IMR-90 (cell line): ENCODE data around the gene CABS1. TPM values are rescaled to one million over a fixed set of nuclear protein-coding genes. Genes with fewer than 3 reads are reported as not detected.

Experiments used
- ATAC-seq: fragments of 200-7000 bp; cut with Tn5 transposase; 2 replicates; pipeline ENCODE4 v1.9.1; 2020; ENCODE audit warnings: low read depth, mild to moderate bottlenecking, moderate library complexity
- BruUV-seq: library from RNA; stranded (reverse); fragments of 400-500 nt; replicated peaks from 2 replicates; lab custom pipeline; 2021; lab: Mats Ljungman, UMichigan
- CTCF ChIA-PET: fragments of 300-600 bp; formaldehyde crosslinking; extraction: SDS; loops from one replicate; lab custom pipeline; 2021; ENCODE audit warnings: antibody characterized with exemption; lab: Yijun Ruan, JAX
- POLR2A ChIA-PET: fragments of 300-600 bp; sonication (Branson Sonifier 250); formaldehyde crosslinking; loops from one replicate; lab custom pipeline; 2022; ENCODE audit warnings: antibody characterized with exemption; ENCODE audit not compliant: unreplicated experiment; lab: Charles Lee
- DNase-seq: peaks from one replicate; pipeline ENCODE4 v3.0.0; 2013
- H2AFZ ChIP-seq: replicated peaks from 2 replicates; pipeline ENCODE3; 2013; ENCODE audit warnings: low read length, mild to moderate bottlenecking; ENCODE audit not compliant: poor library complexity
- H2AK5ac ChIP-seq: 2 replicates; pipeline ENCODE4 v1.6.1; 2013; ENCODE audit warnings: low read depth, low read length, inconsistent platforms
- H2AK9ac ChIP-seq: replicated peaks from 2 replicates; pipeline ENCODE3; 2013; ENCODE audit warnings: mild to moderate bottlenecking, low read depth, low read length, moderate library complexity; ENCODE audit not compliant: poor library complexity
- H2BK120ac ChIP-seq: 2 replicates; pipeline ENCODE4 v1.6.1; 2013; ENCODE audit warnings: low read depth, low read length, inconsistent platforms
- H2BK15ac ChIP-seq: 3 replicates; pipeline ENCODE4 v1.6.1; 2013; ENCODE audit warnings: low read depth, low read length, inconsistent platforms
- H2BK20ac ChIP-seq: 2 replicates; pipeline ENCODE4 v1.6.1; 2013; ENCODE audit warnings: low read depth, mild to moderate bottlenecking, inconsistent platforms, low read length, moderate library complexity
- H2BK5ac ChIP-seq: 2 replicates; pipeline ENCODE4 v1.6.1; 2013; ENCODE audit warnings: mild to moderate bottlenecking, low read depth, low read length, inconsistent platforms; ENCODE audit not compliant: poor library complexity, severe bottlenecking
- H3K14ac ChIP-seq: replicated peaks from 2 replicates; pipeline ENCODE4 v1.6.1; 2013; ENCODE audit warnings: low read depth, low read length, inconsistent platforms
- H3K18ac ChIP-seq: 2 replicates; pipeline ENCODE4 v1.6.1; 2013; ENCODE audit warnings: low read depth, low read length, control low read depth
- H3K23ac ChIP-seq: 2 replicates; pipeline ENCODE4 v1.6.1; 2013; ENCODE audit warnings: low read depth, low read length, inconsistent platforms
- H3K27ac ChIP-seq: 2 replicates; pipeline ENCODE4 v1.5.1; 2013; ENCODE audit warnings: mild to moderate bottlenecking, control low read depth, low read length; ENCODE audit not compliant: insufficient read depth
- H3K27me3 ChIP-seq: 2 replicates; pipeline ENCODE4 v1.6.1; 2013; ENCODE audit warnings: low read length; ENCODE audit not compliant: control insufficient read depth, insufficient read depth
- H3K36me3 ChIP-seq: 2 replicates; pipeline ENCODE4 v1.6.1; 2013; ENCODE audit warnings: low read length, mixed read lengths; ENCODE audit not compliant: control insufficient read depth, insufficient read depth
- H3K4ac ChIP-seq: 2 replicates; pipeline ENCODE4 v1.6.1; 2013; ENCODE audit warnings: low read depth, low read length, inconsistent platforms
- H3K4me1 ChIP-seq: 2 replicates; pipeline ENCODE4 v1.6.1; 2013; ENCODE audit warnings: low read length, mixed read lengths; ENCODE audit not compliant: control insufficient read depth, insufficient read depth
- H3K4me2 ChIP-seq: 2 replicates; pipeline ENCODE4 v1.6.1; 2013; ENCODE audit warnings: low read depth, mild to moderate bottlenecking, control low read depth, low read length, moderate library complexity
- H3K4me3 ChIP-seq: 2 replicates; pipeline ENCODE4 v1.5.1; 2013; ENCODE audit warnings: low read depth, mild to moderate bottlenecking, control low read depth, low read length, moderate library complexity; ENCODE audit not compliant: insufficient read depth
- H3K56ac ChIP-seq: 2 replicates; pipeline ENCODE4 v1.6.1; 2013; ENCODE audit warnings: low read length, inconsistent platforms; ENCODE audit not compliant: insufficient read depth; ENCODE audit errors: extremely low read depth
- H3K79me1 ChIP-seq, 2 experiments: 2 replicates each; pipeline ENCODE4 v1.6.1; 2013; ENCODE audit warnings: low read length in 2 of 2, inconsistent platforms in 1 of 2, low read depth in 1 of 2
- H3K9ac ChIP-seq: 2 replicates; pipeline ENCODE4 v1.6.1; 2013; ENCODE audit warnings: low read depth, low read length, control low read depth
- H3K9me1 ChIP-seq: 2 replicates; pipeline ENCODE4 v1.6.1; 2013; ENCODE audit warnings: low read length, inconsistent platforms; ENCODE audit not compliant: insufficient read depth
- H3K9me3 ChIP-seq: 2 replicates; pipeline ENCODE4 v1.6.1; 2013; ENCODE audit warnings: low read length; ENCODE audit not compliant: control insufficient read depth, insufficient read depth
- H4K20me1 ChIP-seq: 2 replicates; pipeline ENCODE4 v1.6.1; 2013; ENCODE audit warnings: low read length, inconsistent platforms; ENCODE audit not compliant: insufficient read depth
- H4K5ac ChIP-seq: 2 replicates; pipeline ENCODE4 v1.6.1; 2013; ENCODE audit warnings: mild to moderate bottlenecking, low read depth, low read length, control low read depth
- H4K8ac ChIP-seq, 2 experiments: 2 replicates each; pipeline ENCODE4 v1.6.1; 2013; ENCODE audit warnings: low read depth in 2 of 2, low read length in 2 of 2, control low read depth in 1 of 2, inconsistent platforms in 1 of 2
- H4K91ac ChIP-seq: 2 replicates; pipeline ENCODE4 v1.6.1; 2013; ENCODE audit warnings: low read depth, low read length, inconsistent platforms; ENCODE audit not compliant: insufficient read depth
- BHLHE40 ChIP-seq: fragments of 150-350 bp; IDR thresholded peaks from 2 replicates; pipeline ENCODE4 v1.6.1; 2016; ENCODE audit warnings: mild to moderate bottlenecking, low read depth, low read length
- CEBPB ChIP-seq: IDR thresholded peaks from 2 replicates; pipeline ENCODE4 v1.6.1; 2012; ENCODE audit warnings: low read depth, low read length, improper control_type of control experiment
- CHD1 ChIP-seq: IDR thresholded peaks from 2 replicates; pipeline ENCODE4 v1.6.1; 2012; ENCODE audit warnings: low read depth, low read length, improper control_type of control experiment
- FOS ChIP-seq: fragments of 150-350 bp; IDR thresholded peaks from 2 replicates; pipeline ENCODE4 v1.6.1; 2016; ENCODE audit warnings: low read depth, low read length
- NFE2L2 ChIP-seq: fragments of 150-350 bp; IDR thresholded peaks from 2 replicates; pipeline ENCODE4 v1.6.1; 2016; ENCODE audit warnings: low read depth, mild to moderate bottlenecking, low read length
- RCOR1 ChIP-seq: IDR thresholded peaks from 2 replicates; pipeline ENCODE4 v1.6.1; 2012; ENCODE audit warnings: mild to moderate bottlenecking, low read length, improper control_type of control experiment; ENCODE audit not compliant: insufficient replicate concordance
- RFX5 ChIP-seq: IDR thresholded peaks from 2 replicates; pipeline ENCODE4 v1.8.0; 2012; ENCODE audit warnings: low read depth, mild to moderate bottlenecking, low read length, moderate library complexity
- dilution Hi-C: fragments of 300-500 bp; cut with HindIII; formaldehyde crosslinking; loops from one replicate; pipeline ENCODE4 v1.14.3; 2018; ENCODE audit warnings: low sequenced_read_pairs; ENCODE audit not compliant: unreplicated experiment
- in situ Hi-C: fragments of 300-500 bp; cut with MboI; formaldehyde crosslinking; loops from 3 replicates; pipeline ENCODE4 v1.14.3; 2019; ENCODE audit warnings: low sequenced_read_pairs, inconsistent platforms, mixed read lengths
- intact Hi-C: fragments of 100-400 bp; cut with micrococcal nuclease; formaldehyde crosslinking; loops from 2 replicates; pipeline ENCODE4 v1.10.0; 2022
- polyA plus RNA-seq, 3 experiments: library from polyadenylated mRNA; depleted of rRNA; stranded (reverse); fragments of >200 nt; gene quantifications; 2 replicates each; pipeline ENCODE4 v1.2.3, GENCODE V29; 2012; ENCODE audit warnings: low replicate concordance in 1 of 3
- total RNA-seq: library from RNA; depleted of rRNA; stranded (reverse); fragments of >200 nt; gene quantifications from 2 replicates; pipeline ENCODE4 v1.2.3, GENCODE V29; 2012
- TF ChIP-seq, protein P1 (sequence below): conservative IDR thresholded peaks from 2 replicates; pipeline ENCODE4 v1.5.1; 2012; ENCODE audit warnings: mild to moderate bottlenecking, low read depth, low read length, improper control_type of control experiment
- TF ChIP-seq, protein P2 (sequence below): fragments of 150-350 bp; IDR thresholded peaks from 2 replicates; pipeline ENCODE4 v1.6.1; 2016; ENCODE audit warnings: low read depth, mild to moderate bottlenecking, low read length, moderate library complexity, borderline replicate concordance

Gene CABS1
- total and polyA plus RNA-seq, 2 of the 4 experiments (the other 2 are of a cell fraction), result not detected

DNA sequence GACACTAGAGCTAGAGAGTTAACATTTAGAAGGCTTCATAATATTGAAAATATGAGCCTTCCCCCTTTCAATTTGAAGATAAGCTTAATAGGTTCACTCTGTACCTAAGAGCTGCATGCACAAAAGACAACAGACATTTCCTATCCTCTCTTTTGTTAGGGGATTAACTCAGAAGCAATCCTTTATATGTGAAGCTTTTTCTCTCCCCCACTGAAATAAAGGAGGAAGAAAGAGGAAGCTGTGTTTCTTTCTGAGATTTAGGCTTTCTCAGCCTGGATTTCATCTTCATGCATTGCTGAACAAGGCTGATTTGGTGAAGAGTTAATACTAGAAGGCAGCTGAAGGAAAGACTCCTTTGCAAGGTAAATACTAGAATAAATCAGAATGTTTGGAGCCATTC is 21.0 kb upstream of the CABS1 start:
- Histone ChIP-seq H3K9me1 (no peaks in the 10 kb centered on the region), H3K27ac (no peak overlapping the region), H2BK20ac (no peak overlapping the region), H3K4me3 (no peak overlapping the region), H4K5ac (no peak overlapping the region), H4K91ac (no peak overlapping the region), H4K8ac (no peak overlapping the region), H3K4ac (no peak overlapping the region), H2AFZ (no peak overlapping the region), H3K36me3 (no peaks in the 10 kb centered on the region), H3K23ac (no peak overlapping the region), H3K56ac (no peak overlapping the region), H2BK120ac (no peak overlapping the region), H2AK5ac (no peak overlapping the region), H4K20me1 (no peaks in the 10 kb centered on the region), H2BK5ac (no peak overlapping the region), H3K14ac (no peak overlapping the region), H3K9ac (no peak overlapping the region), H3K9me3 (no peaks in the 10 kb centered on the region), H3K4me1 (no peaks in the 10 kb centered on the region), H3K18ac (no peak overlapping the region), H2BK15ac (no peak overlapping the region), H3K79me1 (no peaks in the 10 kb centered on the region), H3K27me3 (no peaks in the 10 kb centered on the region), H2AK9ac (no peak overlapping the region), H3K4me2 (no peak overlapping the region)
- in situ Hi-C loops (no loop called here), intact Hi-C loops (no loop called here), dilution Hi-C loops (no loop called here)
- CTCF ChIA-PET, result interaction anchor here (1.2 kb wide), 1 partner anchor 129 kb away, joined by 3 read pairs; no protein-coding TSS in a partner anchor
- POLR2A ChIA-PET, result no interaction called here
- no TSS peak for BruUV-seq
- DNase-seq, result no peak
- no peak for ATAC-seq
- TF ChIP-seq, protein P1, sequence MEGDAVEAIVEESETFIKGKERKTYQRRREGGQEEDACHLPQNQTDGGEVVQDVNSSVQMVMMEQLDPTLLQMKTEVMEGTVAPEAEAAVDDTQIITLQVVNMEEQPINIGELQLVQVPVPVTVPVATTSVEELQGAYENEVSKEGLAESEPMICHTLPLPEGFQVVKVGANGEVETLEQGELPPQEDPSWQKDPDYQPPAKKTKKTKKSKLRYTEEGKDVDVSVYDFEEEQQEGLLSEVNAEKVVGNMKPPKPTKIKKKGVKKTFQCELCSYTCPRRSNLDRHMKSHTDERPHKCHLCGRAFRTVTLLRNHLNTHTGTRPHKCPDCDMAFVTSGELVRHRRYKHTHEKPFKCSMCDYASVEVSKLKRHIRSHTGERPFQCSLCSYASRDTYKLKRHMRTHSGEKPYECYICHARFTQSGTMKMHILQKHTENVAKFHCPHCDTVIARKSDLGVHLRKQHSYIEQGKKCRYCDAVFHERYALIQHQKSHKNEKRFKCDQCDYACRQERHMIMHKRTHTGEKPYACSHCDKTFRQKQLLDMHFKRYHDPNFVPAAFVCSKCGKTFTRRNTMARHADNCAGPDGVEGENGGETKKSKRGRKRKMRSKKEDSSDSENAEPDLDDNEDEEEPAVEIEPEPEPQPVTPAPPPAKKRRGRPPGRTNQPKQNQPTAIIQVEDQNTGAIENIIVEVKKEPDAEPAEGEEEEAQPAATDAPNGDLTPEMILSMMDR, result no peak
- TF ChIP-seq, protein P2, sequence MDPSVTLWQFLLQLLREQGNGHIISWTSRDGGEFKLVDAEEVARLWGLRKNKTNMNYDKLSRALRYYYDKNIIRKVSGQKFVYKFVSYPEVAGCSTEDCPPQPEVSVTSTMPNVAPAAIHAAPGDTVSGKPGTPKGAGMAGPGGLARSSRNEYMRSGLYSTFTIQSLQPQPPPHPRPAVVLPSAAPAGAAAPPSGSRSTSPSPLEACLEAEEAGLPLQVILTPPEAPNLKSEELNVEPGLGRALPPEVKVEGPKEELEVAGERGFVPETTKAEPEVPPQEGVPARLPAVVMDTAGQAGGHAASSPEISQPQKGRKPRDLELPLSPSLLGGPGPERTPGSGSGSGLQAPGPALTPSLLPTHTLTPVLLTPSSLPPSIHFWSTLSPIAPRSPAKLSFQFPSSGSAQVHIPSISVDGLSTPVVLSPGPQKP, result no peak
- TF ChIP-seq BHLHE40 (no peak), CEBPB (no peak), FOS (no peak), RFX5 (no peak), NFE2L2 (no peak), CHD1 (no peak), RCOR1 (no peak)
